HG02981 (cell line): ENCODE data around the gene TLE7.
A peak's percentile ranks its signal among the peaks of the same experiment; 100 is the strongest.

Experiments used
- ATAC-seq: cut with Tn5 transposase; IDR thresholded peaks from one replicate; pipeline ENCODE4 v1.9.1; 2021; ENCODE audit warnings: mild to moderate bottlenecking, moderate library complexity; ENCODE audit not compliant: unreplicated experiment

Gene TLE7

DNA sequence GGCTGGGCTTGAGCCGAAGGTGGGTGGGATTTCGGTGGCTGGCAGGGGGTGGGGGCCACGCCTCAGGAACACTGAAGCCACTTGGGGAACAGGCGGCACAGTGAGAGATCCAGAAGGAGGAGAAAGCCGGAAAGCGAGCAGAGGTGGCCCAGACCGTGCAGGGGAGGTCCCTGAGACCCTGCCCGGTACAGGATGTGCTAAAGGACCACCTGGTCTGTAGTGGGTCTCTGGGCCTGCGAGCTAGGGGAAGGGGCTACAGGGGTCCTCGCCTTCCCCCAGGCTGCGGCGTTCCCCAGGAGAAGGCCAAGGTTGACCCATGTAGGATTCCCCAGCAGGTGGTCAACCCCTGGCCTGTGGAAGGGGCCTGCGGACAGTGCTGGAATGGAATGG lies at the start of gene TLE7:
TSS of gene TLE7 (minus strand) at position 4 of the 390 bp plus-strand sequence. CDS start 8,730 bp downstream, outside the sequence.
- no peak for ATAC-seq

DNA sequence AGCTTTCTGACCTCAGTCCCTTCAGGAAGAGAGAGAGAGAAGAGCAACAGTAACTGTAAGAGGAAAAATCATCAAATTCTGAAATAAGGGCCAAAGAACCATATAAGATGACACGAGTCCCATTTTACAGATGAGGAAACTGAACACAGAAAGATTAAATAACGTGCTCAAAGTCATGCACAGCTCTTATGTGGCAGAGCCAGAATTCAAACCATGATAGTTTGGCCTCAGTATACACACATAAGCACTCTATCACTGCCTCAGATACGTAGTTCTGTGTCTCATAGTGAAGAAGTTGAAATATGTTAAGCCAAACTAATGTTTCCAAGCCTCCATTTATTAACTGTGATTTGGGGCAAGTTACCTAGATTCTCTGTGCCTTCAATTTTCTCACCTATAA lies 49.2 kb upstream of the TLE7 start:
- no peak for ATAC-seq

DNA sequence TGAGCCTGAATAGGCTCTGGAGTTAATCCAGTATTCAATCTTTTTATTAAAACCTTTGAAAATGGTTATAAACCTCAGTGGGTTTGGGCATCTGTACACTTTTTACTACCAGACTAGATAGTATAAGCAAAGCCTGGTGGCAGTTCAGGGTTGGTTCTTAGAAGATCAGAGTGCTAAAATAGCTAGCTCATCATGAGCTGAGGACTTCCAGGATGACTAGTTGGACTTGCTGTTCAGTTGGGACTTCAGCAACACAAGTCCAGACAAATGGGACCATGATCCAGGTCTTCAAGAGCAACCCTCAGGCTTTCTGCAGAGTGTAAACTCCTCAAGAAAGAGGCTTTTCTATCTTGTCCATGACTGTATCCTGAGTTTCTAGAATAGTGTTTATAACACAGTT lies 48.5 kb upstream of the TLE7 start:
- no peak for ATAC-seq

DNA sequence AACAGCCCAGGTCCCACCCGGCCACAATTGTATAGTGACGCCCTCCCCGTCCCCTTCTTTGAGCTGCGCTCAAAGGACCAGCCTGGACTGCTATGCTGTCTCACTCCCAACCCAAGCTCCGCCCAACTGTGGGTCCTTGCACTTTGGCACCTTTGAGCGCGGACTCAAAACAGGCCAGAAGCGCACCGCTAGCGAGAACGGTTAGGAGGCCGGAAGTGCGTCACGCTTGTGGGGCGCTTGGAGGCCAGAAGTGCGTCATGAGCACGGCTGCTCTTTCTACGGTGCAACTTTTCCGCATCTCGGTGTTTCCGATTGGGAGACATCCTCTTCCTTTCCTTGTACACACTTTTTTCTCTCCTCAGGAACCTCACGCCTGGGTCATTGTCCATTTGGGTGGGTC lies 47.3 kb upstream of the TLE7 start, which contains the start of gene ZNF19:
TSS of gene ZNF19 (minus strand) at position 203 of the 400 bp plus-strand sequence. CDS start 7,210 bp downstream, outside the sequence.
- ATAC-seq: no peak

DNA sequence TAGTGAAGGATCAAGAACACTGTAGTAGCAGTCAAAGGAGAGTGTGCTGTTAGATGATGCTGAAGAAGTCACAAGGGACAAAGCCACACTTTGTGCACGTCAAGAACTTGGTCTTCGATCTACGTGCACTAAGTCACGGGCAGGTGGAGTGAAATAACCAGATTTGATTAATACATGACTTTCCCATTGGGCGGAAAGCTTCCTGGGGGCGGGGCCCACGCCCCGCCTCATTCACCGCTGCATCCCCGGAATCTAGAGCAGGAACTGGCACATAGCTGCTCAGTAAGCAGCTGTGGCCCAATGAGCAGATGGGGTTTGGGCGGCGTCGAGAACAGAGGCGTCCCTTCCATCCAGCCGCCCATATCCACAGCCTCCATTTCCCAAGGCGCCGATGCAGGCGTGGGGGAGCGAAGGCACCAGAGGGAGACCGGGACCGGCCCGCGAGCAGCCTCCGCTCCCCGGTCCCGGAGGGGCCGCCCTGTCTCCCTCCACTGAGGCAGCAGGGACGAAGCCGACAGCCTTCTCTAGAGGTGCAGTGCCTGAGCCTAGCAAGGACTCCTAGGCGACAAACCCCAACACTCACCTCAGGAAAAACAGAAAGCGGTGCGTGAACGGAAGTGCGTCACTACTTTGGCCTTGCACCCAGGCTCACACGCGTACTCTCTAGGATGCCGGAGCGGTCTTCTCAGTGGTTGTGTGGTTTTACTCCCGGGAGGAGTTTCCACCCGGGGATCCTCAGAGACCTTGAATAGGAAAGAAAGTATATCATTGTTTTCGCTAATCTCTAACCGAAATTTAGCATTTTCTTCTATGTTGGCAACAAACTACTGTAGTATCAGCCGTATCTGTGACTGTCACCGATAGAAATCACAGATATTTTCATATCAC lies 42.4 kb upstream of the TLE7 start:
- peak; percentile 90 for ATAC-seq

DNA sequence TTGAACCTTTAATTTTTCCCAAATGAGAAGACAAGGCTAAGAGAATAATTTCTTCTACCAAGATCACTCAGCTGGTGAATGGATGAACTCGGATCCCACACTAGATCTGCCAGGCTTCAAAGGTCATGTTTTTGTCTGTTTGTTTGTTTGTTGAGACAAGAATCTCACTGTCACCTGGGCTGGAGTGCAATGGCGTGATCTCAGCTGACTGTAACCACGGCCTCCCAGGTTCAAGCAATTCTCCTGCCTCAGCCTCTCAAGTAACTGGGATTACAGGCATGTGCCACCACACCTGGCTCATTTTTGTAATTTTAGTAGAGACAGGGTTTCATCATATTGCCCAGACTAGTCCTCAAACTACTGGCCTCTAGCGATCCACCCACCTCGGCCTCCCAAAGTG lies 40.7 kb upstream of the TLE7 start:
- ATAC-seq: no peak

DNA sequence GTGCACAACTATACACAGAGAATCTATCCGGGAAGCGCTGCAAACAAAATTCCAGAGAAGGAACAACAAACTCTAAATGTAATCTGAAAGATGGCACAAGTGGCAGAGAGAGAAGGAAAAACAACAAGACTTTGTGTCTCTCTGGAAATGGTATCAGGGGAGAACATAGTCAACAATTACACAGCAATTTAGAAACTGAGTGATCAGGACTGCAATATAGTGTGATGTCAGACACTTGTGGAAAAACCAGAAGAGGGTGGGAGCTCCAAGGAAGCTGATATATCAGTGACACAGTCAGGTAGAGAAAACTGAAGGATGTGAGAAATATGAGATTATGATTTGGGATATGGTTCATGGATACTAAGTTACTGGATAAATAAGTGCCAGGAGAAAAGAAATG lies 39.1 kb upstream of the TLE7 start:
- ATAC-seq: no peak

DNA sequence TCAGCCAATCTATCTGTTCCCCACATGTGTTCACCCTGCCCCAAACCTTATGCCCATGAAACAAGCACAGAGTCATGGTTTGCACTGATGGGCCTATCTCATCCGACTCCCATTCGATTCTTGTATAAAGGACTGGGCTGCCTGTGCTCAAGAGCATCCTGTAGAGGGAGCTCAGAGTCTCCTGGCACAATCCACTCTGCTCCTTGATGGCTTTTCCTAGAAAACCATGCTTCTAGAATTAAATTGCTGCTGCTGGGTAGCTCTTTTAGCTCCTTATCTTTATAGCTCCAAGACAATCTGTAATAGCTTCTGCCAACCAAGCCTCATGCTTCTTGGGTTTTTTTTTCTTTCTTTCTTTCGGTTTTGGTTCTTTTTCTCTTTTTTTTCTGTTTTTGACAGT lies 37.6 kb upstream of the TLE7 start:
- ATAC-seq: no peak

DNA sequence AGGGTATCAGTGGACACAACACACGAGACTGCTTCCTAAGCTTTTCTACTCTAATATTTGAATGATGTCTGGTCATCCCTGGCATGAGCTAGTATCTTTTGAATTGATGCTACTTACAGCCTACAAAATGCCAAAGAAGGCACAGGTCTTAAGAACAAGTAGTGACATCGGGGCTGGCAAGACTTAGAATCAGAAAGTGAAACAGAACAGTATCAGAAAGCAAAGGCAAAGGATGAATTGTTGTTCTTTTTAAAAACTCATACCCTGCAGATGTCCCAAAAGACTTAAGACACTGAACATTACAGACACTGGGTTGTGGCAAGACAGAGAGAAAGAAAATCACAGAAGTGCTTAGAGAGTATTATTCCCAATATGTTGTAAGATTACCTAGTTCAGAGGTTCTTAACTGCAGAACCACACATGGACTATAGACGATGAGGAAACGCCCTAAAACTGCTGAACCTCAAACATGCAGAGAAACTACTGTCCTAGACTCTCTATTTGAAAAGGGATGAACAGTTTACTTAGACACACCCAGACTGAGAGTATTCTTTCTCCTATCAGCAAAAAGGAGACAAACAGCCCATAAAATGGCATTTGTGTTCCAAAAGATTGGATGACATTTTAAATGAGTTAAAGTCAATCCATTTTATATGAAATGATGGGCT lies 34.7 kb upstream of the TLE7 start:
- ATAC-seq: no peak

DNA sequence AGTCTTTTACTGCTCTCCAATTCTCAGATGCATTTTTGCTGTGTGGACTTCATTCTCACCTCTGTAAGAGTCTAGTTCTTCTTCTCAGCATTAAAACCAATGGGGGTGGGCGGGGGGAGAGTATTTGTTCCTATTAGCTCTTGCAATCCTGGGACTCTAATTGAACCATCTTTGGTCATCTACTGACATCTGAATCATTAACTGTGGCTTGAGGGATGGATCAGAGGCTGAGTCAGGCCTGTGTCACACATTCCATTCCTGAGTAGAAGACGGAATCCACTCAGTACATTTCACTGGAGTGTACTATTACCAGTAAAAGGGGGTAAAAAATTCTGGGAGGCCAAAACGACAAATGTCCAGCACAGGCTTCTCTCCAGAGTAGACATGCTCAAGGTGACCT lies 33.0 kb upstream of the TLE7 start:
- ATAC-seq: no peak

DNA sequence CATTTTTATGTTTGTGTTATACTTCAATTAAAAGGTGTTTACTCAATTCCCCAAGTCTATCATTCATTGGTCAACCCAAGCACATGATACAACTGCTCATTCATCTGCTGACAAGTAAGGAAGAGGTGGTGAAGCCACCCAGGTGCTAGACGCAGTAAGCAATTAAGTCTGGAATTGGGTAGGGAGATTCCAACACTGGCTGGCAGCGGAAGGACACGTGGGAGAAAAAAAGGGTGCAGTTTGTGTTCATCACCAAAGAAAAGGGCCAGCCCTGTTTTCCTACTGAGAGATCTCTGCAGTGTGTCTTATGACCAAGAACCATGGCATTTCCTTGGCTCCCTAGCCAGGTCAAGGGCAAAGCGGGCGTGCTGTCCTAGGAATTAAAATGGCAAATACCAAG lies 32.0 kb upstream of the TLE7 start:
- no peak for ATAC-seq

DNA sequence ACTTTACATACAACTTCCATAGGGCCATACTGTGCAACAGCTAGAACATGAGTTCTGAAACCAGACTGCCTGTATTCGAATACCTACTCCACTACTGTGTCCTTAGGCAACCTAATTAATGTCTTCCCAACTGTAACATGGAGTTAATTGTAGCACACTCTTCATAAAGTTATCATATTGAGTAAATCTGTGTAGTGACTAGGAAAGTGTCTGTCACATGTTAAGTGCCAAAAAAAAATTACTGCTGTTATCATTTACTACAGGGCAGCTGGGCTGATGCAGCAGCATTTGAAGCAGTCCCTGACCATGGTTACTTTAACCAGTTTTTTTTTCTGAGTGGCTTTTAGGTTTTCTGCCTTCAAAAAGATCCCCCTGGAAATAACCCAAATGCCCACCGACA lies 31.1 kb upstream of the TLE7 start:
- ATAC-seq: no peak

DNA sequence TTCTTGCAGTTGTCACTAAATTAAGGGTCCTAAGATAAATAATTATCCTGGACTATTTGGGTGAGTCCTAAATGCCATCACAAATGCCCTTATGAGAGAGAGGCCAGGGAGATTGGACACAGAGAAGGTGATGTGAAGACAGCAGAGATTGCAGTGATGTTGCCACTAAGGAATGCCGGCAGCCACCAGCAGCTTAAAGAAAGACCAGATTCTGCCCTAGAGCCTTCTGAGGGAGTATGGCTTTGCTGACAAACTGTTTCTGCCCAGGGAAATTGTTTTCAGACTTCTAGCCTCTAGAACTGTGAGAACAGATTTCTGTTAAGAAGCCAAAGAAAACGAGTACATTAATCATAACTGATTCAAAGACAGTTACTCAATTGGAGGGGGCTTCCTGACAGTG lies 30.2 kb upstream of the TLE7 start:
- ATAC-seq: no peak

DNA sequence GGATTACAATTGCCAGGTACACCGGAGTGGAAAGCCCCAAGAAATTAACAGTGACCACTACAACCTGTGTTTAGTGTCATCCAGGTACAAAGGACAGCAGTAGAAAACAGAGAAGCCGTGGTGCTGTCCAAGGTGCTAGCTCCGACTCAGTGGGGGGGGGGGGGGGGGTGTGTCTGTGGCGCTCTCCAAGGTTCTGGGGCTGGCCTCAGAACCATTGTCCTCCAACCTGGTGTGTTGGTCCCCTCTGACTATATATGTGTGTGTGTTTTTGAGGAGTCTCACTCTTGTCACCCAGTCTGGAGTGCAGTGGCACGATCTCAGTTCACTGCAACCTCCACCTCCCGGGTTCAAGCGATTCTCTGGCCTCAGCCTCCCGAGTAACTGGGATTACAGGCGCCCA lies 26.0 kb upstream of the TLE7 start:
- no peak for ATAC-seq

DNA sequence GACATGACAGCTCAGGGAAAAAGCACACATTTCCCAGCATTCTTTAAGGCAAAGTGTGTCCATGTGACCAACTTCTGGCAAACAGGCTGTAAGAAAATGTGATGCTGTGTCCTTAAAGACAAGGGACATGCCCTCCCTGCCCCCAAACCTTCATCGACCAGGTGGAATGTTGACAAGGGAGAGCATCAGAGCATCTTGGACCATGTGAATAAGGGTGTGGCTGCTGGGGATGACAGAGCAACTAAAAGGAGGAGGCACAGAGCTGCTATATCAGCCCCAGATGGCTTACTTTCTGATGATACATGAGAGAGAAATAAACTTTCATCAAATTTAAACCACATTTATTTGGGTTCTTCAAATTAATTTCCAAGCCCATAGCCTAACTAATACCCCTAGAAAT lies 22.4 kb upstream of the TLE7 start:
- ATAC-seq: no peak

DNA sequence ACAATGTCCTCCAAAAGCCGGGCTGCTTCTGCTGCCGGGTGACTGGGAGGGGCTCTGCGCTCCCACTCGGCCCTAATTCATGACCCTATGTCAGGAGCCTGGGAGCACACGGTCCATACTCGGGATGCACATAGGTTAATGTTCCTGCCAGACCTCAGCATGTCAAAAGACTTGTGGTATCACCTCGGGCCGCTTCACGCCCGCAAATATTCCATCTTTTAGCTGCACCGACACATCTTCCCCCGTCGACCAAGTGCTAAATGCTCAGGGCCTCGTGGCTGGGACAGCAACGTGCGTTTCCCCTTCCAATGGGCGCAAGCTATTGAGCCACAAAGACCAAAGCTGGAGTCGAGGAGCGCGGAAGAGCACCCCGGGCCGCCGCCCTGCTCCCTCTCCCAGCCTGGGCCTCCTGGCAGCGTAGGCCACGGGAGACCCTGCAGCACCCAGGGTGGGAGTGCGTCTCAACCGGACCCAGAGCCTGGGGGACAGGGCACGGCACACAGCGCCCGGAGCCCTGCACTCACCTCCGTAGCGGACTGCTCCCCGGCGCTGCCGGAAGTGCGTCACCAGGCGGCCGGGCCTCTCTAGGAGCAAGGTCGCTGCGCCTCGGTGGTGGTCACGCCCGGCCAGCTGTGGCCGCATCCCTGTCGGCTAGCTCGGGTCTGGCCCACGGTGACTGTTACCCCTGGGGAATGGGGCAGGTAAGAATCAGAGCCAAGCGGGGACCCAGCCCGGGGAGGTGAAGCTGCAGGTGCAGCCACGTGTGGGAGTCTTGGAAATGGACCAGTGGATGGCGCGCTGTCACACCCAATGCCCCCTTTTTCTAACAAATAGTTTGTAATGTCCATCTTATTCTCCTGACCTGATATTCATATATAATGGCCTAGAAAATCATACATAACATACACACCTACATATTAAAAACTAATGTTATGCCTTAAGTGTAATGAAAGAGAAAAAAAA lies 20.1 kb upstream of the TLE7 start, which contains the start of gene ZNF23:
TSS of gene ZNF23 (minus strand) at position 562 of the 963 bp plus-strand sequence. CDS start 5,451 bp downstream, outside the sequence.
- peak; percentile 93 for ATAC-seq

DNA sequence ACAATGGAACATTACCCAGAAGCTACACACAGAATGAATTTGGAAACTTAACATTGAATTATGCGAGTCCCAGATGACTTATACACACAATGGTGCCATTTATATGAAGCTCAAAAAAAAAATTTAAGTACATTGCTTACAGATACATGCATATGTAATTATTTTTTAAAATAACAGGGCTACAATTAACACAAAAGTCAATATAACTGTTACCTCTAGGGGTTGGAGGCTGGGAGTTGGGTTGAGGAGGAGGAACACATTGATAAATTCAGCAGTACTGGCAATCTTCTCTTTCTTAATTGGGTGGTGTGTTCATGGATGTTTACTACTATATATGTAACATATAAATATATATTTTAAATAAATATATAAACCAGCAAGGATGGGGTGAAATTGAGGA lies 19.1 kb upstream of the TLE7 start:
- ATAC-seq: no peak

DNA sequence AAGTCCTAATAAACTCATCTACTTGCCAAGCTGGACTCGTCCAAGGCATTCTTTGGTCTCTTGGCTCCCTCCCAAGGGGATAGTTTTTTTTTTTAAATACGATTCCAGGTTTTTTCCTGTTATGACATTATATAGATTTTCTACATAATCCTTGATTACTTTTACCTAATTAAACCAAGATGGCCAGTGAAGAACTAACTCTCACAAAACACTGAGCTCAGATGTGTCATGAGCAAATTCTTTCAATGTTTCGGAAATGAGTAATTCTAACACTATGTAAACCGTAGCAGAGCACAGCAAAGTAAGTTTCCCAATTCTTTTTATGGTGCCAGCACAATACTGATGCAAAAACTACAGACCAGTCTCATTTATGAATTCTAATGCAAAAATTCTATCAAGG lies 18.4 kb upstream of the TLE7 start:
- no peak for ATAC-seq

DNA sequence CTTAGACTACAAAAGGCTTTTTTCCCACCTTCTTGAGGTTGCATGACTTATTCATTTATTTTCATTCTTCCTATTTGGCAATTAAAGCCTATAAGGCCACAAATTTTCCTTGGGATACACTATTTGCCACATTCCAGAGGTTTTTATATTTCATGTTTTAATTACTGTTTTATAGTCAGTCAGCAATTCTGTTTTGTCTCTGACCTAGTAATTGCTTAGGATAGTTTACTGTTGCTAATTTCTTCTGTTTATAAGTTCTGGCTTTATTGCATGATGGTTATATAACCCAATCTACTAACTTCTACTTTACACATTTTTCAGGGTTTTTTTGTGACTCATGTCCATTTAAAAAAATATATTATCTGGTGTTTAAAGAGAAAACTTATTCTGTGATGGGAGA lies 17.7 kb upstream of the TLE7 start:
- ATAC-seq: no peak

DNA sequence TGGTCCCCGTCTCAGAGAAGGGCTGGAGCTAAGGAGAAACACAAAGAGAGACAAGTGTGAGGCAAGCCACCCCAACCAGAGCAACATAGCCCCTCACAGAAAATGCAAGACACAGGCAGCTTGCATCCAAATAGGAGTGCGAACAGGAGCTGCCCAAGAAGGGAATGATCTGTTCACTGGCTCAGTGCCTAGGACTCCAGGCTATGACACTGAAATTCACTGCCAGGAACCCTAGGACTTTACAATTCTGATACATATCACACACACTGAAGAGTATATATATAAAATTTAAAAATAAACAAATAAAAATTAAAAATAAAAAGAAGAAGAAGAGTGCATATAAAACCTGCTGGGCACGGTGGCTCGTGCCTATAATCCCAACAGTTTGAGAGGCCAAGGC lies 14.9 kb upstream of the TLE7 start:
- no peak for ATAC-seq

DNA sequence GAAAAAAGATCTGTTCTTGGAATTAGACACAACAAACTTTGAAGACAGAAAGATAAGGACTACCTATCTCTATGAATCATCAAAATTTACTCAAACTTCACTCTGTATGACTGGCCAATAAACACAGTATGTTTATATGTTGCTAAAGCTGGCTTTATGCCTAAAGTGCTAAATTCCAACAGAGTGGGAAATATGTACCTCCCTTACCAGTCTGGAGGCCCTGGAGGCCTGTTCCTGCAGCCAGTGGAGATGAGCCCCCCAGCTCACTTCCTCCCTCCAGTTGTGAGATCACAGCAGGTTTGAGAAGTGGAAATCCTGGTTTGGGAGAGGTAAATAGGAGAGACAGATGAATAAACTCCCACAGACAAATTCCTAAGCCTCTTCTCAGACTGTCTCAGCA lies 11.2 kb upstream of the TLE7 start:
- ATAC-seq: no peak
